Mucosa of descending colon (tissue), 3 donors: ENCODE measurements around the gene LAMA3. TPM values are rescaled to one million over a fixed set of nuclear protein-coding genes. Genes with fewer than 3 reads are reported as not detected.

Source experiments
- ATAC-seq: fragments of 200-7000 bp; cut with Tn5 transposase; one replicate; pipeline ENCODE4 v1.9.1; 2020; ENCODE audit warnings: mild to moderate bottlenecking, moderate library complexity
- DNase-seq, 3 donors: peaks; one replicate each; pipeline ENCODE4 v3.0.0-alpha.2; 2020
- H3K36me3 ChIP-seq: fragments of 200-600 bp; one replicate; pipeline ENCODE4 v1.8.0; 2021; ENCODE audit warnings: low read depth, mild to moderate bottlenecking
- H3K4me1 ChIP-seq: fragments of 200-600 bp; one replicate; pipeline ENCODE4 v1.8.0; 2021; ENCODE audit warnings: low read depth, mild to moderate bottlenecking
- H3K4me3 ChIP-seq: fragments of 200-600 bp; one replicate; pipeline ENCODE4 v1.8.0; 2021; ENCODE audit warnings: mild to moderate bottlenecking
- H3K9me3 ChIP-seq: fragments of 200-600 bp; one replicate; pipeline ENCODE4 v1.8.0; 2021; ENCODE audit warnings: mild to moderate bottlenecking
- intact Hi-C, 2 donors: fragments of 100-400 bp; cut with DNase I in 1 of 2; cut with micrococcal nuclease in 1 of 2; formaldehyde crosslinking; loops; one replicate each; pipeline versions ENCODE4 v1.11.0 to v1.11.1; 2022; cut with DNase I, micrococcal nuclease
- total RNA-seq, 3 donors: library from RNA; stranded (reverse); fragmentation: NEBNext Ultra II Directional in 2 of 3; extraction: Animal tissue kit (Norgen Biotek cat#: 25700) in 2 of 3; gene quantifications; one replicate each; pipeline versions ENCODE4 v1.2.1 to v1.2.4, GENCODE V29; 2021 to 2023
- TF ChIP-seq, protein P1 (sequence below): fragments of 200-600 bp; IDR thresholded peaks from one replicate; pipeline ENCODE4 v1.8.0; 2022; ENCODE audit warnings: antibody characterized with exemption, mild to moderate bottlenecking
- donor health status: DM: no; HTN: no; CAD: no; lungs with moderate emphysema.
- donor health status: DM: no; HTN: no; CAD: no.
- donor health status: DM: no; HTN: yes; CAD: no.

The LAMA3 gene
- total RNA-seq, 3 donors from 2014 or later: 29.0 to 62.0 (median 49.0) TPM

DNA sequence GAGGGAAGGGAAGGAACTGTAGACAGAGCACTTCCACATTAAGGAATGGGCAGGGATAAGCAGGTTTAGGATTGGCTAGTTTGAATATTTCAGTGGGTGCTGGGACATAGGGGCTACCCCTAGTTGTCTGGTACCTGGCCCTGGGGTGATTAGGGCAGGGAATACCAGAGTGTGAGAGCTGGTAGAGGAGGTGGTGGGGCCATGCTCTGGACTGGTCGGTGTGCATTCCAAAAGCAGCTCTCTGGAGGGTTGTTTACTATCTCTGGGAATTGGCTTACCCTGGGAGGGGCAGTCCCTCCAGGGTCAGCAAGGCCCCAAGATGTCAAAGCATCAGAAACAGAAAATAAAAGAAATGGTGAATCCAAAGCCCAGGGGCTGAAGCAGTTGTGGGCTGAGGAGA lies 103.8 kb downstream of the LAMA3 start:
- intact Hi-C loops: no loop called here
- TF ChIP-seq, protein P1, sequence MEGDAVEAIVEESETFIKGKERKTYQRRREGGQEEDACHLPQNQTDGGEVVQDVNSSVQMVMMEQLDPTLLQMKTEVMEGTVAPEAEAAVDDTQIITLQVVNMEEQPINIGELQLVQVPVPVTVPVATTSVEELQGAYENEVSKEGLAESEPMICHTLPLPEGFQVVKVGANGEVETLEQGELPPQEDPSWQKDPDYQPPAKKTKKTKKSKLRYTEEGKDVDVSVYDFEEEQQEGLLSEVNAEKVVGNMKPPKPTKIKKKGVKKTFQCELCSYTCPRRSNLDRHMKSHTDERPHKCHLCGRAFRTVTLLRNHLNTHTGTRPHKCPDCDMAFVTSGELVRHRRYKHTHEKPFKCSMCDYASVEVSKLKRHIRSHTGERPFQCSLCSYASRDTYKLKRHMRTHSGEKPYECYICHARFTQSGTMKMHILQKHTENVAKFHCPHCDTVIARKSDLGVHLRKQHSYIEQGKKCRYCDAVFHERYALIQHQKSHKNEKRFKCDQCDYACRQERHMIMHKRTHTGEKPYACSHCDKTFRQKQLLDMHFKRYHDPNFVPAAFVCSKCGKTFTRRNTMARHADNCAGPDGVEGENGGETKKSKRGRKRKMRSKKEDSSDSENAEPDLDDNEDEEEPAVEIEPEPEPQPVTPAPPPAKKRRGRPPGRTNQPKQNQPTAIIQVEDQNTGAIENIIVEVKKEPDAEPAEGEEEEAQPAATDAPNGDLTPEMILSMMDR: no peak
- ATAC-seq (no peak), DNase-seq (no peak)
- no peaks in the 10 kb centered on the region for H3K9me3 ChIP-seq
- no peaks in the 10 kb centered on the region for H3K4me1 ChIP-seq
- no peaks in the 10 kb centered on the region for H3K36me3 ChIP-seq
- H3K4me3 ChIP-seq: no peak overlapping the region

DNA sequence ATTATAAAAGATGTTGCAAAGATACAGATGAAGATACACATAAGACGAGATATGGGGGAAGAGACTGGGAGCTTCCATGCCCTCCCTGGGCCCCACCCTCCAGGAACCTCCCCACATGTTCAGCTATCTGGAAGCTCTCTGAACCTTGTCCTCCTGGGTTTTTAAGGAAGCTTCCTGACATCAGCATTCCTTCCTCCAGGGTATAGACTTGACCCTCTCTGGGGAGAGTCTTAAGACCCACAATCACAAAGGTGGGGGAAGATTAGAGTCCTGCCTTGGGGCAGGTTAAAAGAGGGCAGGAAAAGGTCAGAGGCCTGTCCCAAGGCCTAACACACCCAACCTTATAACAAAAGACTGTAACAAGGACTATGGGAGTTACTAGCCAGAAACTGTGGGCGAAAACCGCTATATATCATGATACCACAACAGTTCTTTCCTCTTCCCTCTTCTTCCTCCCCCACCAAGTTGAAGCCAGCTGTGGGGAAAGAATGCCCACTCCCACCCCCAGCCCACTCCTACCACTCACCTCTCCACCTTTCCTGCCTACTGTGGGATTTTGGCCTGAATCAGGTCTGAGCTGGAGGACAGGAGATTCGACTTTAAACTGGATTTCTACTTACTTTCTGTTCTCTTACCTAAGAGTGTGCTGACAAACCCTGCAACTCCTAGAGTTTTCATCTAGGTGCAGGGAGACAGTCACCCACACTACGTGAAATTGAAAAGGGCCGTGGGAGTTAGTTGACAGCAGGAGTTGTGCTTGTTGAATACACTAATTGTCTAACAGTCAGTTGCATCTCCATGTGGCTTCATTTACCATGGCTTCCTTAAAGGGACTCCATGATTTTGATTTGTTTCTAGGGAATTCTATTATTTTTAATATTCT lies 105.0 kb downstream of the LAMA3 start:
- no peaks in the 10 kb centered on the region for H3K36me3 ChIP-seq
- H3K4me1 ChIP-seq: no peaks in the 10 kb centered on the region
- H3K9me3 ChIP-seq: no peaks in the 10 kb centered on the region
- H3K4me3 ChIP-seq: no peak overlapping the region
- intact Hi-C loops: no loop called here
- TF ChIP-seq, protein P1: no peak
- ATAC-seq: no peak
- no peak for DNase-seq

DNA sequence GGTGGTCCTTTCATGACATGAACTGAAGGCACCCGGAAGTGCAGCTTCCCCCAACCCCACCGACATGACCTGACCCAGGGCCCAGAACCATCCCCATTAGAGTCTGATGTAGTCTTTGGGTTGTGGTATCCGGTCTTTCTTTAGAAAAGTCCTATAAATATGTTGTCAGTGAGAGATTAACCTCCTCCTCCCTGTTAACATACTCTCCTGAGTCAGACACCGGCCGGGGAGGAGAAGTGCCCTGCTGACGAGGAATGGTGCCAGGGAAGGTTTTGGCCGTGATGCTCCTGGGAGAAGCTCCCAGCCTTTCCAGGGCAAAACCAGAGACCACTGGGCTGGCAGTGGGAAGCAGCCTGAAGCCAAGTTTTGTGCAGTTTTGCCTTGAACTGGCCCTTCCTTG lies 109.0 kb downstream of the LAMA3 start:
- Histone ChIP-seq H3K4me3 (no peak overlapping the region), H3K36me3 (no peaks in the 10 kb centered on the region), H3K4me1 (no peaks in the 10 kb centered on the region), H3K9me3 (no peaks in the 10 kb centered on the region)
- TF ChIP-seq, protein P1: no peak
- DNase-seq: no peak
- ATAC-seq: no peak
- intact Hi-C loops: no loop called here

DNA sequence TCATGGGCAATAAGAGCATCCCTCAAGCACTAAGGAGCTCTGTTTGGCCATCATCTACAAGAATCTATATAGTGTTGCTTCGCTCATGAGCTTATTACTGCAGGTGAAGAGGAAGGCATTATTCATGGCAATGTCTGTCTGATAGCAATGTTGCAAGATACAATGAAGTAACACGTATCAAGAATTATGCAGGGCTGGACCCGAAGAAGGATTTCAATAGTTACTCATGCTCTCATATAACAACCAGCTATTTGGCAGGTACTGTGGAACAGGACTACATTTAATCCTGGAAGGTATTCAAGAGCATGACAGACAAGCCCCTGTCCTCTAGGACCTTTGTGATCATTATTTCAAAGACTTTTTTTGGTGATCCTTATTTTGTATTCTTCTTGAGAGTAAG lies 109.6 kb downstream of the LAMA3 start:
- TF ChIP-seq, protein P1: no peak
- Histone ChIP-seq H3K4me3 (no peak overlapping the region), H3K36me3 (no peaks in the 10 kb centered on the region), H3K9me3 (no peaks in the 10 kb centered on the region), H3K4me1 (no peaks in the 10 kb centered on the region)
- ATAC-seq: no peak
- intact Hi-C loops: no loop called here
- no peak for DNase-seq

DNA sequence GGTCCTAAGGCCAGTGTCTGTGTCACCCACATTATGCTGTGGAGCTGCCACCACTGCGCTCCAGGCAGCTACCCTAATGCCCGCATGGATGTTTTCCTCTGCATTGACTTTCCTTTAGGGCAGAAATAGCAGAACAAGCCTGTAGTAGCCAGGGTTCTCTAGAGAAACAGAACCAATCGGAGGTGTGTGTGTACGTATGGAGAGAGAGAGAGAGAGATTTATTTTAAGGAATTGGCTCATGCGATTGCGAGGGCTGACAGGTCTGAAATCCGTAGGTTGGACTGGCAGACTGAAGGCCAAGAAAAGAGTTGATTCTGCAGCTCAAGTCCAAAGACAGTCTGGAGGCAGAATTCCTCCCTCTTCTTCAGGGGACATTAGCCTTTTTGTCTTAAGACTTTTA lies 110.3 kb downstream of the LAMA3 start:
- H3K4me1 ChIP-seq: no peaks in the 10 kb centered on the region
- TF ChIP-seq, protein P1: no peak
- ATAC-seq: no peak
- H3K4me3 ChIP-seq: no peak overlapping the region
- intact Hi-C loops: no loop called here
- no peaks in the 10 kb centered on the region for H3K9me3 ChIP-seq
- H3K36me3 ChIP-seq: no peaks in the 10 kb centered on the region
- DNase-seq: no peak
